Stimulated activated CD8-positive, alpha-beta memory T cell treated with anti-CD3 and anti-CD28 coated beads, Interleukin-2, amount 100 ng/mL, for 48 hours (primary cell): ENCODE results near the gene RALGPS1.

ENCODE experiments used
- DNase-seq, 2 donors: peaks; one replicate each; pipeline ENCODE4 v3.0.0-alpha.2; 2020; ENCODE audit warnings: low read depth in 2 of 2

Gene RALGPS1

GRCh38 chr9:127256324-127256723 lies 341.7 kb downstream of the RALGPS1 start:
- DNase-seq, result no peak

GRCh38 chr9:127258606-127259471 lies 344.3 kb downstream of the RALGPS1 start:
- no peak for DNase-seq

DNA sequence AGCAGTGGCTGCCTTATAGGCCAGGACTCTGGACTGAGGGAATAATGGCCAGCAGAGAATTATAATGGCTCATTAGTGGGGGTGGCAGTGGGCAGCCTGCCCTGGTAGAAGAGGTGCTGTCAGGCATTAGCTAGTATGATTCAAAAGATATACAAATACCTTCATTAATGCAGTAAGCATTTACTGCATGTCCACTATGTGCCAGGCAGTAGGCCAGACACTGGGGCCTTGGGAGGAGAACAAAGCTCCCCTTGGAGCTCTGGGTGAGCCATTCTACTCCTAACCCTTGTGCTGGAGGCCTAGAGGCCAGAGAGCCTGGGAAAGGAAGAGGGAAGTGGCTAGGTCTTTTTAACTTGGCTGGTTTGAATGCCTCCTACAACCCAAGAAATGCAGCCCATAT lies 348.0 kb downstream of the RALGPS1 start:
- no peak for DNase-seq

DNA sequence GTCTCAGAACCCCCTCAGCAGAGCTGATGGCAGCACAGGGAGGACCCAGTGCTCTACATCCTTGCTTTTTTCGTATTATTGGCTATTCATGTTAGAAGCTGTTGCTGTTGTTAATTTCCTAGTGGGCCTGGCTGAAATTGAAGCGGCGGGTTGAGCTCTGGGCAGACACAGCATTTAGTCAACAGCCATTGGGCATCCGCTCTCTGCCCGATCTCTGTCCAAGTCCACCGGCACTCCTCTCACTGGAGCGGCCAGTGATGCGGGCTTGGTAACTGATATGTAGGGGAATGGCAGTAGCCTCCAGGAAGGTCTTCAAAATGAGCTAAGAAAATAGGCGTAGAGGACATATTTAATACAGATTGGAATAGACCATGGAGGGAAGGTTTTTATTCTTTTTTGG lies 348.7 kb downstream of the RALGPS1 start:
- no peak for DNase-seq

- DNase-seq, result no peak
These were observed 349.1 kb downstream of the RALGPS1 start for GRCh38 chr9:127263664-127264063.

DNA sequence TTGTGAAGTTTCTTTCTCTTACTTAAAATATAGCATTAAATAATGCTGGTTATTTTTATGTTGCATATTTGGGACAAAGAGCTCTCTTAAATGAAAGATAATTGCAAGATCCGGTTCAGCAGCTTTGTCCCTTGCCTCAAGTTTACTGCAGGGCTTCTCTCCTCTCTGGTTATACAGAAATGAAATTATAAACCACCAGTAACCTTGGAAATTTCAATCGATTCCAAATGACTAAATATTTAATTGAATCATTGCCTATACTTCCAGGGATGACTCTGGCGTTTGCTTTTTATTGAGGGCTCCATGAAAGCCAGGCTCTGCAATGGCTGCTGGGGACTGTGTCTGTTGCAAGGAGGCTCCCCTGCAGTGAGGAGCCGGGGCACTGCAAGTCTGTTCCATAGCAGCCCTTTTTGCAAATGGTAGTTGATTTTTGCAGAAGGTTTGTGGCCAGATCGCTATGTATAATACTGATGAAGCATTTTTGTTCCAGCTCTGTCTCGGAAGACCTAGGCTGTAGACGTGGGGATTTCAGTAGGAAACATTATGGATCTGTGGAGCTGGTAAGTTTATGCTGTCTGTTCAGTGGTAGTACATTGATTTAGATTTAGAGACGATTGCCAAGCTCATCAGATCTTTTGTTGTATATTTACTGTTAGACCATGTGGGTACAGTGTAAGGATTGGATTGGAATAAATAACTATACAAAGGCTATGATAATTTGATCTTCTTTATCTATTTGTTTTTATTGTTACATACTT lies 350.1 kb downstream of the RALGPS1 start, which contains the start of gene GARNL3:
Gene GARNL3 (plus strand): TSS at position 313 of the 758 bp plus-strand sequence. CDS start 104 bp downstream, at position 417.
- no peak for DNase-seq

GRCh38 chr9:127267793-127268525 lies 353.4 kb downstream of the RALGPS1 start:
- DNase-seq, result no peak

DNA sequence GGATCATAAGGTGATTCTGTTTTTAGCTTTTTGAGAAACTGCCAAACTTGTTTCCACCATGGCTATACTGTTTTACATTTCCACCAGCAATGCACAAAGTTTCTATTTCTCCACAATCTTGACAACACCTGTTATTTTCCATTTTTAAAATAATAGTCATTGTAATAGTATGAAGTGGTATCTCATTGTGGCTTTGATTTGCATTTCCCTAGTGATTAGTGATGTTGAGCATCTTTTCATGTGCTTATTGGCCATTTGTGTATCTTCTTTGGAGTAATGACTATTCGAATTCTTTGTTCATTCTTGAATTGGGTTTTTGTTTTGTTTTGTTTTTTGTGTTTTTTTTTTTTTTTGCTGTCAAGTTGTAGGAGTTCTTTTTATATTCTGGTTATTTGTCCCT lies 354.9 kb downstream of the RALGPS1 start:
- no peak for DNase-seq
